HL-60/S4 treated with retinoic acid at 250 ng/mL for 4 days and 3 days (cell line): ENCODE data around the gene ROS1.
"Not testable (repeated sequence)": the region's sequence is repeated elsewhere in the genome, so short reads cannot be mapped to it uniquely, and the experiment has no call there.

ENCODE experiments used
- in situ Hi-C: fragments of 300-500 bp; cut with MboI; formaldehyde crosslinking; loops from 2 replicates; pipeline ENCODE4 v1.7.0; 2022; ENCODE audit warnings: low sequenced_read_pairs

ROS1 gene

DNA sequence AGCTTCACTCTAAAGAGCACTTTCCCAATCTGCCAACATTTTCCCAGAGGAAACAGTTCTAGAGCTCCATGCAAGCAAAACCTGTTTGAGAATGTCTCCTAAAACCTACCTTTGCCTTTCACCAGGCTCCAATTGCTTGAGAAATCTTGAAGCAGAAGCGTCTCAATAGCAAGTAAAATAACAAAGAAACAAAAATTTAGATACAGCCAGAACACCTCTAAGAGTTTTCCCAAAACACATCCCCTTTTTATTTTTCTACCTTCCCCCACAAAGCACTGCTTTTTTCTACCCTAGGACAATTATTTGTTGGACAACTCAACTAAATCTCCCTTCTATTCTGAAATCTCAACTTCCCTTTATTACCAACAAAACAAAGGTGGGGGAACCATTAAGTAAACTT lies 156.8 kb downstream of the ROS1 start:
- in situ Hi-C loops = no loop called here

DNA sequence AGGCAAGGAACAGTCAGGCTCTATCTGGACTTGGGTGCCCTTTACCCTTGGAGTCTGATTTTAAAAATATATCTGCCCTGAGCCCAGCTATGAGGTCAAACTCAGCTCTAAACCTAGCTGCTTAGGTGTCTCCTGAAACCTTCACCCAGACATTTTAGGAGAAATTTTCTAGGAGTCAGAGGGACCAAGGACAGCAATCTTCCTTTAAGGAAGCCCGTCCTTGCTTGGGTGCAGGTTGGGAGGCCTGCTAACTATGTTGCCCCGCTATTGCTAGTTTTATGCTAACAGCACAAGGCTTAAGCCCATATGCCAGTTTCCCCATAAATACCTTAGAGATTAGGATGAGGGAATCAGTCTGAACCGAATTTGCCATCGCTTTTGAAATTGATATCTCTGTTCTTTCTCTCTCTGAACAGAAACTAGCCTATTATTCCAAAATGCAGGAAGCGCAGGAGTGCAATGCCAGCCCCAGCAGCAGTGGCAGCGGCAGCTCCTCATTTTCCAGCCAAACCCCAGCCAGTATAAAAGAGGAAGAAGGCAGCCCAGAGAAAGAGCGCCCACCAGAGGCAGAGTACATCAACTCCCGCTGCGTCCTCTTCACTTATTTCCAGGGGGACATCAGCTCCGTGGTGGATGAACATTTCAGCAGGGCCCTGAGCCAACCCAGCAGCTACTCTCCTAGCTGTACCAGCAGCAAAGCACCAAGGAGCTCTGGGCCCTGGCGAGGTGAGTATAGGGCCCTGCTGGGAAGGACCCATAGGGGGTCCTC lies 157.8 kb downstream of the ROS1 start:
- in situ Hi-C loops = no loop called here

DNA sequence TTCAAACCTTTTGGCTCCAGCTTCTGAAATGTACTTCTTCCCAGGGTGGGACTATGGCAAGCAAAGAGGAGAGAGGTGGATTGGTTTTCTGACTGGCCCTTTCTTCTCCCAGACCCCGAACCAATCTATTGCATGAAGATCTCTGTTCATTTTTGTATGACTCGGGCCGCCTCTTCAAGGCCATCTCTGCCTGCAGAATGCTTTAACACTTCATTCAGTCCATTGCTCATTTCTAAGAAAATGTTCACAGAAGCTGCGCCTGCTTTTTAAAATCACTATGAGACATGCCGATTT lies 158.7 kb downstream of the ROS1 start:
- in situ Hi-C loops = no loop called here

DNA sequence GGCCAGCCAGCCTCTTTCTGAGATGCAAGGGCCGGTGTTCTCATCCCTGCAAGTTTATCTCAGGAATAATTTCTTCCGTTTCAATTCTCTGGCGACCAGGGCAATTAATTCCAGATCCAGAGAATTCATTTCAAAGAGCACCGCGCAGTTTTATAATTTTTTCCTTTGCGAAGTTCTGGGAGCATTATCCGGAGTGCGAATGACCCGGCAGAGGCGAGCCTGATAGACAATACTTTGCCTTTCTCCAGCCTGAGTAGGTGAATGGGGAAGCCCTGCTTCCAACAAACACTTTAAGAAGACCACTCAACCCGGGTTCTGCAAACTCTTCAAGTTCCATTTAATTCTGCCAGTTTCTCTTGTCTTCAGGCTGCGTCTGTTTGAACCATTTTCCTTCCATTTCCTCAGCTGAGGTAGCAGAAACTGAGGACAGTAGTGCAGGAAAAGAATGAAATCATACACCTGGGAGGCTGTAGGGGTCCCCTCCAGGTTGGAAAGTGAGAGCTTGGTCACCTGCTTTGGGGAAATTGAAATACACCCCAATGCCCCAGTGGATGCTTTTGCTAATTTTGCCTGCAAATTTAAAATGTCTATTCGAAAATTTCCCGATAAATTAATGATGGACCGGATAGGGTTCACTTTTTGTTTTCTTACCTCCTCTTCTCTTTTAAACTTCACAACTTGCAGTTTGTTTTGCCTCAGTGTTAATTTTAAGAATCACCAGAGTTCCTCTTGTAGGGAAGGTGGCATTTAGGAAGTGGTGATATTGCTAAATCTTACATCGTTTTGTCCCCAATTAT lies 159.3 kb downstream of the ROS1 start:
- in situ Hi-C loops = no loop called here

DNA sequence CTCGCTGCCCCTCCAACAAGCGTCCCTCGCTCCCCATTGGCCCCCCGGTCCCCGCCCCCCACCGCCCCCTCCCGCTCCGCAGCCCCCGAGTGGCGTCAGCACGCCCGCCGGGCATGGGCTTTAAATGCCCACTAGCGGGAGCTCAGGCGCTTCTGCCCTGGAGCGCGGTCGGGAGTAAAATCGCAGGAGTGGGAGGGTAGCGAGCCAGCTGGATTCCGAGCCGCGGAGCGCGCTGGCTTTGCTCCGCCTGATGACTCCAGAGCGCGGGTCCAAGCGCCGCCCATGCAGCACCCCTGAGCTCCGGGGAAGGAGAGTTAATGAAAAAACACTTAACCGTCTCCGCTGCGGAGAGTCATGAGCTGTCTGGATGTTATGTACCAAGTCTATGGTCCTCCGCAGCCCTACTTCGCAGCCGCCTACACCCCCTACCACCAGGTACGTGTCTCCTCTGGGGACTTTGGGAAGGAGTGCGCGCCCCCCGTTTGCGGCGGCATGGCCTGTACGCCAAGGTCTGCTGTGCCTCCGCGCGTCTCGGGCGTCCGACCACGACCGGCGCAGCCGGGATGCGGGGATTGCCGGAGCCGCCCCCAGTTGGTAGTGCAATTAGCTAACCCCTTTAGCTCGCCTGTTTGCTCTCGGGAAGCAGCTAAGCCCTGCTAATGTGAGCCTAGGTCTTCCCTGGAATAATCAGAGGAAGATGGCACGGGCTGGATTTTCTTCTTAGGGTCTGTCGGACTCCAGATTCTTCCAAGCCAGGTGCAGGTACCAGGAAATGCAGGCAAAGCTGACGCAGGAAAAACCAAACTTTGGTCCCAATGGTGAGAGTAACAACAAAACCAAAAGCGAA lies 160.1 kb downstream of the ROS1 start, which contains the start of gene VGLL2:
Gene VGLL2, plus strand, starts transcription at position 149 of the 847 bp plus-strand sequence. Its CDS starts 206 bp downstream, at position 355.
- in situ Hi-C loops = no loop called here

DNA sequence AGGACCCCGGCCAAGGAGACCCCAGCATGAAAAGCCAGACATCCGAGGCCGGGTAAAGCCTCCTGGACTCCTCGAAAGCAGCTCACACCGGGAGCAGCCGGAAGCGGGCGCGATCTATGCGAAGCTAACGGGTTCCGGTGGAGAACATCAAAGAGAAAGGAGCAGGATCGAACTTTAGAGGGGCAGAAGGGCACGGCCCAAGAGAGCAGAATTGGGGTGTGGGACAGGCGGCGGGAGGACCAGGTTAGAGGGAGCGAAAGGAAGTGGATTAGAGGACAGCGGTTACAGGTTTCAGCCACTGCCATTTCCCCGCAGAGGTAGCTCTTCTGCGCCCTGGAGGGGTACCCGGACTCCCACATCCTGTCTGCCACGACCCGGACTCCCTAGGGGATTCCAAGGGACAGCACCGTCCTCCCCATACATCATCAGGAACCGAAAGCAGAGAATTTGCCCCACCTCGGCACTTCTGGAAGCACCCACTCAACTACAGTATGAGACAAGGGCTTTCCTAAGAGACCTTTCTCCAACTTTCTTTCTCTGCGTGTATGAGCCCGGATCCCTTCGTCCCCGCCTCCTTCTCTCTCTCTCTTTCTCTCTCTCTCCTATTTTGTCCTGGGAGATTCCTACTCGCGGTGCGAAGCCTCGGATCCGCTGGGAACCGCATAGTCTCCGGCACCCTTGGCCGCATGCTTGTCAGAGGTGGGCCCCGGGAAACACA lies 160.9 kb downstream of the ROS1 start:
- in situ Hi-C loops = no loop called here

DNA sequence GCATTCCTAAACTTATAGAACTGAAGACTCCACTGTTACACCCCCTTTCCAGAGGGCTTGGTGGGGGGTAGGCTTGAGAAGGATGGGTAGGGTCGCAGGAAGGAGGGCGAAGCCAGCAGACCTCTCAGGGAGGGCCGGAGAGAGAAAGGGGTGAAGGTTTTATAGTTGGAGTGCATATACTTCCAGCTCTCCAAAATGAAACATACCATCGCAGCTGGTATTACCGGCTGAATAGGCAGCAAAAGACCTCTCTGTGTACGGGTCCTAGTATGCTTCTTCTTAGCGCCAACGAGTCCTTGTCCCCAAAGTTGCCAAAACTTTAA lies 161.4 kb downstream of the ROS1 start:
- in situ Hi-C loops = no loop called here

DNA sequence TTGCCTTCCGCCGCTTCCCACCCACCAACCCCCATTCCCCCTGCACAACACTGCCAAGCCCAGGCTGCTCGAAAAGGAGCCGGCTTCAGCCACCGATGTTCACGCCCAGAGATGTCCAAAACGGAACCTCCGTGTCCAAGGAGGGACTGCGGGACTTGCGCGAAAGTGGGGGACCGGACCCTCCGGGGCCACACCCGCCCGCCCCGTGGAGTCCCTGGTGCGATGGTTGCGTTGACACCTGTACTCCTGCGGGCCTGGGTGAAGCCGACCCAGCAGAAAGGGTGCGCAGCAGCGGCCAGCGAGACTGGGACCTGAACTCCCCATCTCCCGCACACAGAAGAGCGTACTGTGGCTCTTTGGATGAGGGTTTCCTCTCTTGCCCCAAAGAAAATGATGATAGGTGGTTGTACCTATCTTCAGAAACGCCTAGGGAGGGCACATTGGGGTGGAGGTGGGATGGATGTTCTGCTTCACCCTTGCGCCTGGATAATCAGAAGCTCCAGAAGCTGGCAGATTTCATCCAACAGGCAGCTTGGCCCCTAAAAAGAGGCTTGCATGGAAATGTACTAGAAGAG lies 162.3 kb downstream of the ROS1 start:
- in situ Hi-C loops = no loop called here

DNA sequence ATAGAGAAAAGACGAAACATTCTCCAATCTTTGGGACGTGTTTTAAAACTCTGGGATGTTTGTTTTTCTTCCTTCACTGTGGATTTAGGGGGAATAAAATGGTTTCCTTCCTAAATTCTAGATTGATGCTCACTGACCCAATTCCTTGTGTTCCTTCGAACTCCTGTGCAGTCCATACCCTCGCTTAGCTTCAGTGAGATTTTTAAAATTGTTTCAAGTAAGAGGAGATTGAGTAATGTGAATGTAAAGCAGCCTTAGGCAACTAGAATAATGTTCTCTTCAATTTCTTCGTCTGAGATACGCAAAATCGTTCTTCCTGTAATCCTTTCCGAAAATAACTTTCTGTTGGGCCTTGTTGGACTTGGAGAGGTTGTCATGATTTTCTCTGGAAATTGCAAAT lies 162.9 kb downstream of the ROS1 start:
- in situ Hi-C loops = no loop called here

DNA sequence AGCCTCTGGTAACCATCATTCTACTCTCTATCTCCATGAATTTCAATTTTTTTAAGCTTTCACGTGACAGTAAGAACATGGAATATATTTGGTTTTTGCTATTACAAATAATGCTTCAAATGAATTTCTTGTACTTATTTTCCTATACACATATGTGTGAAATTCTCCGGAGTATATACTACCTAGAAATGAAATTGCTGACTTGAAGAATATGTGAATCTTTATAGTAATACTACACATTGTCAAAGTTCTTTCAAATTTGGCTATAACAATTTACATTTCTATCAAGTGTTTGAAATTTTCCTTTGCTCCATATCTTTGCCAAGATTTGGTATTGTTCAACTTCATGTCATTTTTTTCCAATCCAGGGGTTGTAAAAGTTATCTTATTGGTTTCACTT lies 172.0 kb downstream of the ROS1 start:
- in situ Hi-C loops = no loop called here

DNA sequence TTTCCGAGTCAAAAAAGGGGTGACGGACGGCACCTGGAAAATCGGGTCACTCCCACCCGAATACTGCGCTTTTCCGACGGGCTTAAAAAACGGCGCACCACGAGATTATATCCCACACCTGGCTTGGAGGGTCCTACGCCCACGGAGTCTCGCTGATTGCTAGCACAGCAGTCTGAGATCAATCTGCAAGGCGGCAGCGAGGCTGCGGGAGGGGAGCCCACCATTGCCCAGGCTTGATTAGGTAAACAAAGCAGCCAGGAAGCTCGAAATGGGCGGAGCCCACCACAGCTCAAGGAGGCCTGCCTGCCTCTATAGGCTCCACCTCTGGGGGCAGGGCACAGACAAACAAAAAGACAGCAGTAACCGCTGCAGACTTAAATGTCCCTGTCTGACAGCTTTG lies 180.8 kb downstream of the ROS1 start:
- in situ Hi-C loops = not testable (repeated sequence)

DNA sequence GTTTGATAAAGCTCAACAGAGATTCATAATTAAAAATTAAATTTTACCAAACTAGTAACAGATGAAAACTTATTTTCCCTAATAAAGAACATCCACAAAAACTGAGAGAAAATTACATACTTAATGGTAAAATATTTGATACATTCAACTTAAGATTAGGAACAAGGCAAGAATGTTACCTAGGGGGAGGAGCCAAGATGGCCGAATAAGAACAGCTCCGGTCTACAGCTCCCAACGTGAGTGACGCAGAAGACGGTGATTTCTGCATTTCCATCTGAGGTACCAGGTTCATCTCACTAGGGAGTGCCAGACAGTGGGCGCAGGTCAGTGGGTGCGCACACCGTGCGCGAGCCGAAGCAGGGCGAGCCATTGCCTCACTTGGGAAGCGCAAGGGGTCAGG lies 181.2 kb downstream of the ROS1 start:
- in situ Hi-C loops = not testable (repeated sequence)
